ENCODE data around the gene CDC42EP2. TPM values are rescaled to one million over a fixed set of nuclear protein-coding genes. Genes with fewer than 3 reads are reported as not detected.

Gene CDC42EP2
- total RNA-seq, 1 experiment from 2014 or later = 8.1 TPM

DNA sequence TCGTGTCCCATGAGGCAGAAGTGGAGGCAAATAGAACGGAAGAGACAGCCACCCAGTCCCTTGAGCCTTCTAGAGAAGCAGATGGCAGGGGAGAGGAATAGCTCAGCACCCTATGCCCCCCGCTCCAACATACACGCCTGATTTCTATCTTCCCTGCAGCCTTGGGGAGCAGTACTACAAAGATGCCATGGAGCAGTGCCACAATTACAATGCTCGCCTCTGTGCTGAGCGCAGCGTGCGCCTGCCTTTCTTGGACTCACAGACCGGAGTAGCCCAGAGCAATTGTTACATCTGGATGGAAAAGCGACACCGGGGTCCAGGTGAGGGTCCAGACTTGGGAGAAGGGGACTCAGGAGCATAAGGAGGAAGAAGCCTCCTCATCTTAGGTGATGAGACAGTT, 25.6 kb downstream of the CDC42EP2 start:
- in situ Hi-C loops (cut with HindIII; ENCODE audit: low pct_unique_long_range_greater_than_20kb, low sequenced_read_pairs) (no loop called here), intact Hi-C loops (cut with micrococcal nuclease; ENCODE audit: unreplicated experiment) (no loop called here)
- ATAC-seq (no peak), DNase-seq (ENCODE audit: low read depth, low spot score) (no peak)
- no peaks in the 10 kb centered on the region for H3K27me3 ChIP-seq (ENCODE audit: control insufficient read depth, insufficient read depth, low read length)
- no TSS peak for BruUV-seq (replicated peaks)
- no peak overlapping the region for H3K4me3 ChIP-seq (ENCODE audit: low read depth in 2 of 2, low read length in 2 of 2)
- POLR2A ChIA-PET = no interaction called here
- no peak overlapping the region for H3K27ac ChIP-seq (ENCODE audit: low read length)
- H3K4me1 ChIP-seq (ENCODE audit: control insufficient read depth, insufficient read depth, low read length) = peaks cover 3% of the 10 kb centered on the region
- H3K9me3 ChIP-seq (ENCODE audit: control insufficient read depth, insufficient read depth, low read depth, low read length) = no peaks in the 10 kb centered on the region
- peaks cover 28% of the 10 kb centered on the region for H3K36me3 ChIP-seq (ENCODE audit: control insufficient read depth, insufficient read depth, low read length)
- CTCF ChIA-PET = no interaction called here
- TF ChIP-seq SIN3A (IDR thresholded peaks at IDR 0.05; ENCODE audit: borderline replicate concordance, insufficient read depth, low read depth, low read length) = no peak
- TF ChIP-seq TCF7L2 (IDR thresholded peaks at IDR 0.05; ENCODE audit: low read depth, low read length) = no peak
- TF ChIP-seq, protein P1, sequence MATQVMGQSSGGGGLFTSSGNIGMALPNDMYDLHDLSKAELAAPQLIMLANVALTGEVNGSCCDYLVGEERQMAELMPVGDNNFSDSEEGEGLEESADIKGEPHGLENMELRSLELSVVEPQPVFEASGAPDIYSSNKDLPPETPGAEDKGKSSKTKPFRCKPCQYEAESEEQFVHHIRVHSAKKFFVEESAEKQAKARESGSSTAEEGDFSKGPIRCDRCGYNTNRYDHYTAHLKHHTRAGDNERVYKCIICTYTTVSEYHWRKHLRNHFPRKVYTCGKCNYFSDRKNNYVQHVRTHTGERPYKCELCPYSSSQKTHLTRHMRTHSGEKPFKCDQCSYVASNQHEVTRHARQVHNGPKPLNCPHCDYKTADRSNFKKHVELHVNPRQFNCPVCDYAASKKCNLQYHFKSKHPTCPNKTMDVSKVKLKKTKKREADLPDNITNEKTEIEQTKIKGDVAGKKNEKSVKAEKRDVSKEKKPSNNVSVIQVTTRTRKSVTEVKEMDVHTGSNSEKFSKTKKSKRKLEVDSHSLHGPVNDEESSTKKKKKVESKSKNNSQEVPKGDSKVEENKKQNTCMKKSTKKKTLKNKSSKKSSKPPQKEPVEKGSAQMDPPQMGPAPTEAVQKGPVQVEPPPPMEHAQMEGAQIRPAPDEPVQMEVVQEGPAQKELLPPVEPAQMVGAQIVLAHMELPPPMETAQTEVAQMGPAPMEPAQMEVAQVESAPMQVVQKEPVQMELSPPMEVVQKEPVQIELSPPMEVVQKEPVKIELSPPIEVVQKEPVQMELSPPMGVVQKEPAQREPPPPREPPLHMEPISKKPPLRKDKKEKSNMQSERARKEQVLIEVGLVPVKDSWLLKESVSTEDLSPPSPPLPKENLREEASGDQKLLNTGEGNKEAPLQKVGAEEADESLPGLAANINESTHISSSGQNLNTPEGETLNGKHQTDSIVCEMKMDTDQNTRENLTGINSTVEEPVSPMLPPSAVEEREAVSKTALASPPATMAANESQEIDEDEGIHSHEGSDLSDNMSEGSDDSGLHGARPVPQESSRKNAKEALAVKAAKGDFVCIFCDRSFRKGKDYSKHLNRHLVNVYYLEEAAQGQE (IDR thresholded peaks at IDR 0.05; ENCODE audit: insufficient read depth in 1 of 2, low read depth in 2 of 2, low read length in 1 of 2) = no peak
- no peak for TF ChIP-seq POLR2AphosphoS5 (IDR thresholded peaks at IDR 0.05; ENCODE audit: low read depth, low read length)
- TF ChIP-seq, protein P2, sequence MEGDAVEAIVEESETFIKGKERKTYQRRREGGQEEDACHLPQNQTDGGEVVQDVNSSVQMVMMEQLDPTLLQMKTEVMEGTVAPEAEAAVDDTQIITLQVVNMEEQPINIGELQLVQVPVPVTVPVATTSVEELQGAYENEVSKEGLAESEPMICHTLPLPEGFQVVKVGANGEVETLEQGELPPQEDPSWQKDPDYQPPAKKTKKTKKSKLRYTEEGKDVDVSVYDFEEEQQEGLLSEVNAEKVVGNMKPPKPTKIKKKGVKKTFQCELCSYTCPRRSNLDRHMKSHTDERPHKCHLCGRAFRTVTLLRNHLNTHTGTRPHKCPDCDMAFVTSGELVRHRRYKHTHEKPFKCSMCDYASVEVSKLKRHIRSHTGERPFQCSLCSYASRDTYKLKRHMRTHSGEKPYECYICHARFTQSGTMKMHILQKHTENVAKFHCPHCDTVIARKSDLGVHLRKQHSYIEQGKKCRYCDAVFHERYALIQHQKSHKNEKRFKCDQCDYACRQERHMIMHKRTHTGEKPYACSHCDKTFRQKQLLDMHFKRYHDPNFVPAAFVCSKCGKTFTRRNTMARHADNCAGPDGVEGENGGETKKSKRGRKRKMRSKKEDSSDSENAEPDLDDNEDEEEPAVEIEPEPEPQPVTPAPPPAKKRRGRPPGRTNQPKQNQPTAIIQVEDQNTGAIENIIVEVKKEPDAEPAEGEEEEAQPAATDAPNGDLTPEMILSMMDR (IDR thresholded peaks at IDR 0.05) = no peak

DNA sequence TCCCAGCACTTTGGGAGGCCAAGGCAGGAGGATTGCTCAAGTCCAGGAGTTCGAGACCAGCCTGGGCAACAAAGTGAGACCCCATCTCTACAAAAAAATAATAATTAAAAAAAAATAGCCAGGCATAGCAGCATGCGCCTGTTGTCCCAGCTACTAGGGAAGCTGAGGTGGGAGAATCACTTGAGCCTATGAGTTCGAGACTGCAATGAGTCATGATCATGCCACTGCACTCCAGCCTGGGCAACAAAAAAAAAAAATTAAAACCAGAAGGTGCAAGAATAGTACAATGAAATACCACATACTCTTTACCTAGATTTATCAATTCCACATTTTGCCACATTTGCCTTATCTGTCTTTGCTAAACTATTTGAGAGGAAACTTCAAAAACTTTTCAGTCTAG, 27.2 kb downstream of the CDC42EP2 start:
- Histone ChIP-seq H3K4me1 (ENCODE audit: control insufficient read depth, insufficient read depth, low read length) (no peaks in the 10 kb centered on the region), H3K9me3 (ENCODE audit: control insufficient read depth, insufficient read depth, low read depth, low read length) (no peaks in the 10 kb centered on the region), H3K4me3 (ENCODE audit: low read depth in 2 of 2, low read length in 2 of 2) (no peak overlapping the region), H3K27me3 (ENCODE audit: control insufficient read depth, insufficient read depth, low read length) (no peaks in the 10 kb centered on the region), H3K36me3 (ENCODE audit: control insufficient read depth, insufficient read depth, low read length) (peaks cover 35% of the 10 kb centered on the region), H3K27ac (ENCODE audit: low read length) (no peak overlapping the region)
- TF ChIP-seq, protein P1 (IDR thresholded peaks at IDR 0.05; ENCODE audit: insufficient read depth in 1 of 2, low read depth in 2 of 2, low read length in 1 of 2) = no peak
- TF ChIP-seq TCF7L2 (IDR thresholded peaks at IDR 0.05; ENCODE audit: low read depth, low read length) (no peak), POLR2AphosphoS5 (IDR thresholded peaks at IDR 0.05; ENCODE audit: low read depth, low read length) (no peak), SIN3A (IDR thresholded peaks at IDR 0.05; ENCODE audit: borderline replicate concordance, insufficient read depth, low read depth, low read length) (no peak)
- TF ChIP-seq, protein P2 (IDR thresholded peaks at IDR 0.05) = no peak
- in situ Hi-C loops (cut with HindIII; ENCODE audit: low pct_unique_long_range_greater_than_20kb, low sequenced_read_pairs) (no loop called here), intact Hi-C loops (cut with micrococcal nuclease; ENCODE audit: unreplicated experiment) (no loop called here)
- ATAC-seq = no peak
- POLR2A ChIA-PET = no interaction called here
- no peak for DNase-seq (ENCODE audit: low read depth, low spot score)
- CTCF ChIA-PET = no interaction called here
- no TSS peak for BruUV-seq (replicated peaks)
